NB4 (cell line): ENCODE measurements around the gene HS6ST3.

Experiments used
- CTCF ChIP-seq: IDR thresholded peaks from one replicate; pipeline ENCODE4 v1.5.1; 2012; ENCODE audit warnings: low read depth, low read length
- POLR2A ChIP-seq: IDR thresholded peaks from 2 replicates; pipeline ENCODE4 v1.6.1; 2011; ENCODE audit warnings: mild to moderate bottlenecking; ENCODE audit not compliant: insufficient read length; ENCODE audit errors: extremely low read depth

- no peak for TF ChIP-seq CTCF
- TF ChIP-seq POLR2A = no peak
These were observed 654.7 kb downstream of the HS6ST3 start for GRCh38 chr13:96744367-96745331.
